ENCODE results near the gene CCDC78.

Gene CCDC78

GRCh38 chr16:767743-768235 lies 41.5 kb upstream of the CCDC78 start:
- Histone ChIP-seq H3K36me3 (ENCODE audit: insufficient read depth) (no peaks in the 10 kb centered on the region), H4K20me1 (ENCODE audit: insufficient read depth) (no peaks in the 10 kb centered on the region), H3K27ac (no peak overlapping the region), H3K4me1 (ENCODE audit: low read depth, poor library complexity, severe bottlenecking) (no peaks in the 10 kb centered on the region), H3K79me2 (ENCODE audit: insufficient read depth, low read depth) (no peaks in the 10 kb centered on the region), H3K4me2 (no peak overlapping the region), H2AFZ (ENCODE audit: low read depth) (no peak overlapping the region), H3K27me3 (ENCODE audit: insufficient read depth, low read depth) (peaks cover 67% of the 10 kb centered on the region), H3K4me3 (IDR thresholded peaks at IDR 0.05; ENCODE audit: insufficient read depth, low read depth, low read length) (no peak overlapping the region), H3K9ac (no peak overlapping the region)
- no peak for TF ChIP-seq CTCF (conservative IDR thresholded peaks at IDR 0.05; ENCODE audit: low read depth, low read length)

- H3K4me3 ChIP-seq (IDR thresholded peaks at IDR 0.05; ENCODE audit: insufficient read depth, low read depth, low read length) = no peak overlapping the region
- no peaks in the 10 kb centered on the region for H3K36me3 ChIP-seq (ENCODE audit: insufficient read depth)
- H3K27ac ChIP-seq = no peak overlapping the region
- no peak overlapping the region for H3K4me2 ChIP-seq
- peaks cover 69% of the 10 kb centered on the region for H3K27me3 ChIP-seq (ENCODE audit: insufficient read depth, low read depth)
- no peak overlapping the region for H3K9ac ChIP-seq
- H4K20me1 ChIP-seq (ENCODE audit: insufficient read depth) = no peaks in the 10 kb centered on the region
- no peaks in the 10 kb centered on the region for H3K79me2 ChIP-seq (ENCODE audit: insufficient read depth, low read depth)
- TF ChIP-seq CTCF (conservative IDR thresholded peaks at IDR 0.05; ENCODE audit: low read depth, low read length) = no peak
- H3K4me1 ChIP-seq (ENCODE audit: low read depth, poor library complexity, severe bottlenecking) = no peaks in the 10 kb centered on the region
- no peak overlapping the region for H2AFZ ChIP-seq (ENCODE audit: low read depth)
Observed at GRCh38 chr16:766820-767640, 40.8 kb upstream of the CCDC78 start.

GRCh38 chr16:766008-766819 lies 40.0 kb upstream of the CCDC78 start:
- no peak overlapping the region for H3K4me2 ChIP-seq
- no peak overlapping the region for H3K9ac ChIP-seq
- peaks cover 69% of the 10 kb centered on the region for H3K27me3 ChIP-seq (ENCODE audit: insufficient read depth, low read depth)
- no peaks in the 10 kb centered on the region for H4K20me1 ChIP-seq (ENCODE audit: insufficient read depth)
- H3K4me1 ChIP-seq (ENCODE audit: low read depth, poor library complexity, severe bottlenecking) = no peaks in the 10 kb centered on the region
- TF ChIP-seq CTCF (conservative IDR thresholded peaks at IDR 0.05; ENCODE audit: low read depth, low read length) = no peak
- no peak overlapping the region for H3K27ac ChIP-seq
- no peak overlapping the region for H2AFZ ChIP-seq (ENCODE audit: low read depth)
- H3K36me3 ChIP-seq (ENCODE audit: insufficient read depth) = no peaks in the 10 kb centered on the region
- no peaks in the 10 kb centered on the region for H3K79me2 ChIP-seq (ENCODE audit: insufficient read depth, low read depth)
- H3K4me3 ChIP-seq (IDR thresholded peaks at IDR 0.05; ENCODE audit: insufficient read depth, low read depth, low read length) = no peak overlapping the region

- Histone ChIP-seq H3K27me3 (ENCODE audit: insufficient read depth, low read depth) (peaks cover 71% of the 10 kb centered on the region), H3K9ac (no peak overlapping the region), H2AFZ (ENCODE audit: low read depth) (no peak overlapping the region), H3K79me2 (ENCODE audit: insufficient read depth, low read depth) (no peaks in the 10 kb centered on the region), H3K27ac (no peak overlapping the region), H3K4me3 (IDR thresholded peaks at IDR 0.05; ENCODE audit: insufficient read depth, low read depth, low read length) (no peak overlapping the region), H3K4me2 (no peak overlapping the region), H4K20me1 (ENCODE audit: insufficient read depth) (no peaks in the 10 kb centered on the region), H3K36me3 (ENCODE audit: insufficient read depth) (no peaks in the 10 kb centered on the region), H3K4me1 (ENCODE audit: low read depth, poor library complexity, severe bottlenecking) (no peaks in the 10 kb centered on the region)
- no peak for TF ChIP-seq CTCF (conservative IDR thresholded peaks at IDR 0.05; ENCODE audit: low read depth, low read length)
Observed at GRCh38 chr16:765488-765865, 39.2 kb upstream of the CCDC78 start.
